Left ventricle myocardium inferior (tissue), 1 donor: ENCODE measurements around the gene TMPRSS13. TPM values are rescaled to one million over a fixed set of nuclear protein-coding genes. Genes with fewer than 3 reads are reported as not detected.

Source experiments
- DNase-seq: peaks from one replicate; pipeline ENCODE4 v3.0.0-alpha.2; 2020
- H3K27ac ChIP-seq: fragments of 200-600 bp; replicated peaks from 2 replicates; pipeline ENCODE4 v1.8.0; 2021
- H3K27me3 ChIP-seq: fragments of 200-600 bp; 2 replicates; pipeline ENCODE4 v1.8.0; 2021; ENCODE audit warnings: low read depth
- H3K36me3 ChIP-seq: fragments of 200-600 bp; 2 replicates; pipeline ENCODE4 v1.8.0; 2021
- H3K4me1 ChIP-seq: fragments of 200-600 bp; 2 replicates; pipeline ENCODE4 v1.8.0; 2021
- H3K4me3 ChIP-seq: fragments of 200-600 bp; 2 replicates; pipeline ENCODE4 v1.8.0; 2021; ENCODE audit warnings: mild to moderate bottlenecking, moderate library complexity
- H3K9me3 ChIP-seq: fragments of 200-600 bp; replicated peaks from 2 replicates; pipeline ENCODE4 v1.8.0; 2021
- intact Hi-C: fragments of 100-400 bp; cut with micrococcal nuclease; formaldehyde crosslinking; loops from one replicate; pipeline ENCODE4 v1.11.0; 2022
- total RNA-seq: library from RNA; stranded (reverse); fragmentation: NEBNext Ultra II Directional; extraction: Animal tissue kit (Norgen Biotek cat#: 25700); gene quantifications from one replicate; pipeline ENCODE4 v1.2.1, GENCODE V29; 2021
- TF ChIP-seq, protein P1 (sequence below): fragments of 200-600 bp; IDR thresholded peaks from 2 replicates; pipeline ENCODE4 v1.8.0; 2021; ENCODE audit warnings: antibody characterized with exemption, mild to moderate bottlenecking, borderline replicate concordance
- donor health status: DM: no; HTN: yes; CAD: no; lungs with severe emphysema.

TMPRSS13 gene
- total RNA-seq, 1 donor from 2014 or later, result not detected

GRCh38 chr11:117941163-117941707 is 12.0 kb upstream of the TMPRSS13 start:
- intact Hi-C loops, result no loop called here
- Histone ChIP-seq H3K27ac (no peak overlapping the region), H3K4me1 (peaks cover 5% of the 10 kb centered on the region), H3K9me3 (peaks cover 9% of the 10 kb centered on the region), H3K36me3 (no peaks in the 10 kb centered on the region), H3K27me3 (peaks cover under 1% of the 10 kb centered on the region), H3K4me3 (no peak overlapping the region)
- DNase-seq, result no peak
- TF ChIP-seq, protein P1, sequence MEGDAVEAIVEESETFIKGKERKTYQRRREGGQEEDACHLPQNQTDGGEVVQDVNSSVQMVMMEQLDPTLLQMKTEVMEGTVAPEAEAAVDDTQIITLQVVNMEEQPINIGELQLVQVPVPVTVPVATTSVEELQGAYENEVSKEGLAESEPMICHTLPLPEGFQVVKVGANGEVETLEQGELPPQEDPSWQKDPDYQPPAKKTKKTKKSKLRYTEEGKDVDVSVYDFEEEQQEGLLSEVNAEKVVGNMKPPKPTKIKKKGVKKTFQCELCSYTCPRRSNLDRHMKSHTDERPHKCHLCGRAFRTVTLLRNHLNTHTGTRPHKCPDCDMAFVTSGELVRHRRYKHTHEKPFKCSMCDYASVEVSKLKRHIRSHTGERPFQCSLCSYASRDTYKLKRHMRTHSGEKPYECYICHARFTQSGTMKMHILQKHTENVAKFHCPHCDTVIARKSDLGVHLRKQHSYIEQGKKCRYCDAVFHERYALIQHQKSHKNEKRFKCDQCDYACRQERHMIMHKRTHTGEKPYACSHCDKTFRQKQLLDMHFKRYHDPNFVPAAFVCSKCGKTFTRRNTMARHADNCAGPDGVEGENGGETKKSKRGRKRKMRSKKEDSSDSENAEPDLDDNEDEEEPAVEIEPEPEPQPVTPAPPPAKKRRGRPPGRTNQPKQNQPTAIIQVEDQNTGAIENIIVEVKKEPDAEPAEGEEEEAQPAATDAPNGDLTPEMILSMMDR, result no peak

DNA sequence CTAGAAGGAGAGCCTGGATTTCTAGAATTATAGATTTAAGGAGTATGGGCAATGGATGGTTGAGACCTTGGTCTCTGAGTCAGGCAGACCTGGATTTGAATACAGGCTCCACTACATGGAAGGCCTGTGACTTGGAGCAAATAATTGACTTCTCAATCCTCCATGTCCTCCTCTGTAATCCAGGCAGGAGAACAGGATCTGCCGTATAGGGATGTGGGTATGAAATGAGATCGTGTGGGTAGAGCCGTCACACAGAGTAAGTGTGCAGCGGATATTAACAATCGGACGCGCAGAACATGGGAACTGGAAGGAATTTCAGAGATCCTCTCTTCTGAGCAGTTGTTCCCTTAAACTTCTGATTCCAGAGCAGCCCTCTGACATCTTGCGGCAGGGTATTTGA is 11.5 kb upstream of the TMPRSS13 start:
- Histone ChIP-seq H3K27me3 (peaks cover 4% of the 10 kb centered on the region), H3K4me1 (peaks cover 5% of the 10 kb centered on the region), H3K27ac (no peak overlapping the region), H3K4me3 (no peak overlapping the region), H3K36me3 (no peaks in the 10 kb centered on the region), H3K9me3 (peaks cover 9% of the 10 kb centered on the region)
- DNase-seq, result no peak
- intact Hi-C loops, result no loop called here
- TF ChIP-seq, protein P1, result no peak

GRCh38 chr11:117936973-117937372 is 7.8 kb upstream of the TMPRSS13 start:
- intact Hi-C loops, result no loop called here
- H3K27me3 ChIP-seq, result peaks cover 4% of the 10 kb centered on the region
- H3K4me1 ChIP-seq, result peaks cover 2% of the 10 kb centered on the region

DNA sequence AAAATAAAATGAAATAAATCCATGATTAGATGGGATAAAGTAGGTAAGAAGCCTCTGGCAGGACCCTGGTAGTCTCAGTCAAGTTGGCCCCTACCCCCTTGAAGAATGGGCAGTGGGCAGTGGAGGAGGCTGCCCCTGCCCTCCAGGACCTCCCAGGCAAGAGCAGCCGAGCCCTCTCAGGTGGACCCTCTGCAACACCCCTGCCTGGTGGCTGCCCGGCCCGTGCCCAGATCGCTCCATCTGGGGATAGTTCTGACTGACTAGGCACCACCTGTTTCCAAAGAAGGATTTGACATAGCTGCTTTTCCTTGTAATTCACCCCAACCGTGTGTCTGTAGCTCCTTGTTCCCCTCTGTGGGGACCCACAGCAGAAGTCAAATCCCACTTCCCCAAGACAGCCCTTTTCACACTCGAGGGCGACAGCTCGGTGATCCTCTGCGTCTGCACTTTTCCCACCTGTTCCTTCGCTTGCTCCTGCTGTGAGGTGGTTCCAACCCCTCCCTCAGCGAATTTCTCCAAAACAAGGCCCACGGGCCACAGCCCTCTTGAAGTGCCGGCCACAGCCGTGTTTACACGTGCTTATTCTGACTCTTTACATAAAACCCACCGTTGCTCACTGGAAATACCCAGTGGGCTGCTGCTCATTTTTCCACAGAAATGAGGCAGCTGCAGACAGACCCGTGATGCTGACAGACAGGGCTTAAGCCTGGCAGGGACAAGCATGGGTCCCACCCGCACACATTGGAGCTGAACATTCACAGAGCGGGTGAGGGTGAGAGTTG is 5.5 kb upstream of the TMPRSS13 start:
- peaks cover 4% of the 10 kb centered on the region for H3K27me3 ChIP-seq
- H3K4me3 ChIP-seq, result no peak overlapping the region
- no peak overlapping the region for H3K27ac ChIP-seq
- no peak for DNase-seq
- H3K36me3 ChIP-seq, result no peaks in the 10 kb centered on the region
- TF ChIP-seq, protein P1, result no peak
- peaks cover 2% of the 10 kb centered on the region for H3K4me1 ChIP-seq
- no peaks in the 10 kb centered on the region for H3K9me3 ChIP-seq
- intact Hi-C loops, result no loop called here

More at GRCh38 chr11:117936973-117937372, 7.8 kb upstream of the TMPRSS13 start:
- Histone ChIP-seq H3K27ac (no peak overlapping the region), H3K9me3 (no peaks in the 10 kb centered on the region), H3K36me3 (no peaks in the 10 kb centered on the region), H3K4me3 (no peak overlapping the region)
- TF ChIP-seq, protein P1, result no peak
- no peak for DNase-seq

DNA sequence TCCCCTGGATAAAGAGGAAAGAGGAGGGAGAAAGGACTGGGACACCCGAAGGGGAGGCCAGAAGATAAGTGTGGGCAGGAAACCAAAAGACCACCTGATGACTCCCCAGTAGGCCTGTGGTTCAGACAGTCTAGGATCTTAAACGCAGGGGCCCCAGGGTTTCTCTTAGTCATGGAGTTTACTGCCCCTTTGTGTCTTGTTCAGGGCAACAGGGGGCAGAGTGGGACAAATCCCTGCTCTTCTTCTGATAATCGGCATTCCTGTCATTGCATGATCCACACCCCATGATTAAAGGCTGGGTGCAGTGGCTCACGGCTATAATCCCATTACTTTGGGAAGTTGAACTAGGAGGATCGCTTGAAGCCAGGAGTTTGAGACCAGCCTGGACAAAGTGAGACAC is 4.7 kb upstream of the TMPRSS13 start:
- no peak overlapping the region for H3K27ac ChIP-seq
- peaks cover 4% of the 10 kb centered on the region for H3K27me3 ChIP-seq
- TF ChIP-seq, protein P1, result no peak
- intact Hi-C loops, result no loop called here
- no peaks in the 10 kb centered on the region for H3K36me3 ChIP-seq
- H3K4me1 ChIP-seq, result peaks cover 2% of the 10 kb centered on the region
- no peaks in the 10 kb centered on the region for H3K9me3 ChIP-seq
- no peak overlapping the region for H3K4me3 ChIP-seq
- no peak for DNase-seq
